Dendritic cell treated with granulocyte-macrophage colony-stimulating factor and Interleukin-4, amounts not matched to agents 40 ng/mL and 50 ng/mL, for 4 days (primary cell): ENCODE data around the gene CD53.

Experiments
- H3K27ac Mint-ChIP-seq: one replicate; pipeline ENCODE4 v1.8.0; 2022; ENCODE audit warnings: mild to moderate bottlenecking, mixed read lengths
- H3K27me3 Mint-ChIP-seq: one replicate; pipeline ENCODE4 v1.8.0; 2022; ENCODE audit warnings: mild to moderate bottlenecking, mixed read lengths
- H3K36me3 Mint-ChIP-seq: one replicate; pipeline ENCODE4 v1.8.0; 2022; ENCODE audit warnings: low read depth, mixed read lengths
- H3K4me1 Mint-ChIP-seq: one replicate; pipeline ENCODE4 v1.8.0; 2022; ENCODE audit warnings: low read depth, mixed read lengths
- H3K4me3 Mint-ChIP-seq: one replicate; pipeline ENCODE4 v1.8.0; 2022; ENCODE audit warnings: mild to moderate bottlenecking, moderate library complexity, mixed read lengths
- H3K9me3 Mint-ChIP-seq: one replicate; pipeline ENCODE4 v1.8.0; 2022; ENCODE audit warnings: mixed read lengths
- intact Hi-C: fragments of 100-400 bp; cut with micrococcal nuclease; formaldehyde crosslinking; loops from one replicate; pipeline ENCODE4 v1.15.0; 2022

Gene CD53

DNA sequence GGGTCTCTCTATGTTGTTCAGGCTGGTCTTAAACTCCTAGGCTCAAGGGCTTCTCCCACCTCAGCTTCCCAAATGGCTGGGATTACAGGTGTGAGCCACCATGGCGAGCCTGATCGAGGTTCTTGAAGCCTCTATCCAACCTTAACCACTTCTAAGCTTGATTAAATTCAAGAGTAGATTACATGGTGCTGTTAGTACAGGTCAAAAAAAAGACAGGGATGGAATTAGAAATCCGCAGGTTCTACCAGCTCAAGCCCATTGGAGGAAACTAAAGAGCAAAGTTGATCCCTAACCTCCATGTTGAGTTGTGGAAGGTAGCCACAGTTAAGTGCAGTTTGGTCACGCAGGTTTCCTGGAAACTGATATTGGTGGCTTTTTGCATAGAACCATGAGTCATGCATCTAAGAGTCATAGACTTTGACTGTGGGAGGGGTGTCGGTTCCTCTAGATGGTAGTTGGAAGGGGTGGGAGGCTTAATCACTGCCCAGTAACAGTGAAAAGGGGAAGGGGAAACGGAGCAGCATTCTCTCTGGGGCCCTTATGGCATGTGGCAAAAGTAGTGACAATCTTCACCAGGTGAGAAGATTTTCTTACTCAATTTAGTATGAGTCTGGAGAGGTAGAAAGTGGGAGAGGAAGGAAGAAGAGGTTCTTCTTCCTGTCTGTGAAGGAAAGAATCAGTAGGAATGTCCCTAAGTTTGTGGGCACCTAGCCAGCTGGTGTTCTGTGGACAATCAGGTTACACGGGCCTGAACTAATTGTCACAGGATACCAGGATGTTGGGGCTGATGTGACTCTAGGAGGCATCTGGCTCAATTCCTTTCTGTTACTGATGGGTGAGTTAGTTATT lies 7.0 kb downstream of the CD53 start:
- H3K27ac Mint-ChIP-seq: peak overlapping the region; percentile 86
- peaks cover 70% of the 10 kb centered on the region for H3K4me1 Mint-ChIP-seq
- H3K27me3 Mint-ChIP-seq: no peaks in the 10 kb centered on the region
- H3K4me3 Mint-ChIP-seq: peak overlapping the region; percentile 67
- intact Hi-C loops: loop anchor here (10.0 kb wide), 1 partner anchor 245 kb away; no protein-coding TSS in a partner anchor
- H3K9me3 Mint-ChIP-seq: no peaks in the 10 kb centered on the region
- H3K36me3 Mint-ChIP-seq: peaks cover 37% of the 10 kb centered on the region

- peaks cover 67% of the 10 kb centered on the region for H3K4me1 Mint-ChIP-seq
- H3K27ac Mint-ChIP-seq: peak overlapping the region; percentile 86
- peak overlapping the region; percentile 33 for H3K4me3 Mint-ChIP-seq
- intact Hi-C loops: no loop called here
- H3K9me3 Mint-ChIP-seq: no peaks in the 10 kb centered on the region
- H3K36me3 Mint-ChIP-seq: peaks cover 35% of the 10 kb centered on the region
- H3K27me3 Mint-ChIP-seq: no peaks in the 10 kb centered on the region
Observed at GRCh38 chr1:110880708-110881374, 7.9 kb downstream of the CD53 start.

DNA sequence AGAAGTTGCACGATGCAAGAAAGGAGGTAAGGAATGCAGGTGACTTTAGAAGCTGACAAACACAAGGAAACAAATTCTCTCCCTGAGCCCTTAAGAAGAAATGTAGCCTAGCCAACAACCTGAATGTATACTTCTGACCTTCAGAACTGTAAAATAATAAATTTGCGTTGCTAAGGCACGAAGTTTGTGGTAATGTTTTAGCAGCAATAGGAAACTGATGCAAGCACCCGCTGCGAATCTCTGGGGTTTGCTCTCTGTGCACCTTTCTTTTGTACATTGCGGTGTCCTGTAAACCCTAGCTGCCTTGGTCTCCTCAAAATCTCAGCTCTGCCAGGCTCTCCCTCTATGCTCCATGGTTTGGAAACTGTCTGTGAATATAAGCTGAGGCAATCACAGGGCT lies 15.1 kb downstream of the CD53 start:
- no peaks in the 10 kb centered on the region for H3K9me3 Mint-ChIP-seq
- H3K27me3 Mint-ChIP-seq: no peaks in the 10 kb centered on the region
- no peak overlapping the region for H3K4me3 Mint-ChIP-seq
- intact Hi-C loops: no loop called here
- H3K27ac Mint-ChIP-seq: peak overlapping the region; percentile 33
- peaks cover 88% of the 10 kb centered on the region for H3K4me1 Mint-ChIP-seq
- H3K36me3 Mint-ChIP-seq: peaks cover 55% of the 10 kb centered on the region

- Mint-ChIP-seq H3K27ac (no peak overlapping the region), H3K27me3 (no peaks in the 10 kb centered on the region), H3K36me3 (peaks cover 61% of the 10 kb centered on the region), H3K9me3 (no peaks in the 10 kb centered on the region), H3K4me1 (peaks cover 88% of the 10 kb centered on the region), H3K4me3 (no peak overlapping the region)
- intact Hi-C loops: no loop called here
Observed at GRCh38 chr1:110888641-110889040, 15.7 kb downstream of the CD53 start.

- Mint-ChIP-seq H3K4me3 (peak overlapping the region; percentile 53), H3K27me3 (no peaks in the 10 kb centered on the region), H3K36me3 (peaks cover 71% of the 10 kb centered on the region), H3K4me1 (peaks cover 82% of the 10 kb centered on the region), H3K9me3 (no peaks in the 10 kb centered on the region), H3K27ac (peak overlapping the region; percentile 77)
- intact Hi-C loops: no loop called here
Observed at GRCh38 chr1:110890474-110891196, 17.7 kb downstream of the CD53 start.

- intact Hi-C loops: no loop called here
- no peaks in the 10 kb centered on the region for H3K9me3 Mint-ChIP-seq
- H3K4me3 Mint-ChIP-seq: no peak overlapping the region
- H3K4me1 Mint-ChIP-seq: peaks cover 56% of the 10 kb centered on the region
- H3K27ac Mint-ChIP-seq: no peak overlapping the region
- H3K27me3 Mint-ChIP-seq: no peaks in the 10 kb centered on the region
- H3K36me3 Mint-ChIP-seq: peaks cover 82% of the 10 kb centered on the region
Observed at GRCh38 chr1:110893908-110894490, 21.1 kb downstream of the CD53 start.

GRCh38 chr1:110896090-110896489 lies 23.1 kb downstream of the CD53 start:
- Mint-ChIP-seq H3K9me3 (no peaks in the 10 kb centered on the region), H3K4me3 (no peak overlapping the region), H3K36me3 (peaks cover 100% of the 10 kb centered on the region), H3K27ac (no peak overlapping the region), H3K4me1 (peaks cover 38% of the 10 kb centered on the region), H3K27me3 (no peaks in the 10 kb centered on the region)
- intact Hi-C loops: no loop called here

DNA sequence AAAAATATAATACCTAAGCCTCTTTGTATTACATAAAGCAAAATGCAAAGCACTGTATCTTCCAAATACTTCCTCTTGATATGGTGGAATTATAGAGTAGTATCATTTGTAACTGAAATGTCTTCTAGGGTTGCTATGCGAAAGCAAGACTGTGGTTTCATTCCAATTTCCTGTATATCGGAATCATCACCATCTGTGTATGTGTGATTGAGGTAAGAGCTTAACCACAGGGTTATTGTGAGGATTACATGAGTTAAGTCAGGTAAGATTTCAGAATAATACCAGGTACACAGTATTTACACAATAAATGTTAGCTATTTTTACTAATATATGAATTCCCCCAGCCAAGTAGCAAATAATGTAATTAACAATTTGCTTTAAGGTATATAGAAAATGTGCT lies 24.7 kb downstream of the CD53 start:
- Mint-ChIP-seq H3K4me1 (peaks cover 22% of the 10 kb centered on the region), H3K27me3 (no peaks in the 10 kb centered on the region), H3K9me3 (no peaks in the 10 kb centered on the region), H3K27ac (no peak overlapping the region), H3K4me3 (no peak overlapping the region), H3K36me3 (peaks cover 100% of the 10 kb centered on the region)
- intact Hi-C loops: no loop called here

GRCh38 chr1:110898734-110899457 lies 25.9 kb downstream of the CD53 start:
- Mint-ChIP-seq H3K4me3 (no peak overlapping the region), H3K9me3 (peaks cover 1% of the 10 kb centered on the region), H3K4me1 (peaks cover 10% of the 10 kb centered on the region), H3K36me3 (peaks cover 98% of the 10 kb centered on the region), H3K27me3 (no peaks in the 10 kb centered on the region), H3K27ac (no peak overlapping the region)
- intact Hi-C loops: no loop called here

DNA sequence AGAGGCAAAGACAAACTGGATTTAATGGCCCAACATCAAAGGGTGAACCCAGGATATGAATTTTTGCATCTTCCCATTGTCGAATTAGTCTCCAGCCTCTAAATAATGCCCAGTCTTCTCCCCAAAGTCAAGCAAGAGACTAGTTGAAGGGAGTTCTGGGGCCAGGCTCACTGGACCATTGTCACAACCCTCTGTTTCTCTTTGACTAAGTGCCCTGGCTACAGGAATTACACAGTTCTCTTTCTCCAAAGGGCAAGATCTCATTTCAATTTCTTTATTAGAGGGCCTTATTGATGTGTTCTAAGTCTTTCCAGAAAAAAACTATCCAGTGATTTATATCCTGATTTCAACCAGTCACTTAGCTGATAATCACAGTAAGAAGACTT lies 26.5 kb downstream of the CD53 start:
- no peaks in the 10 kb centered on the region for H3K27me3 Mint-ChIP-seq
- H3K27ac Mint-ChIP-seq: no peak overlapping the region
- intact Hi-C loops: no loop called here
- peaks cover 92% of the 10 kb centered on the region for H3K36me3 Mint-ChIP-seq
- no peak overlapping the region for H3K4me3 Mint-ChIP-seq
- H3K4me1 Mint-ChIP-seq: peaks cover 5% of the 10 kb centered on the region
- H3K9me3 Mint-ChIP-seq: peaks cover 7% of the 10 kb centered on the region

DNA sequence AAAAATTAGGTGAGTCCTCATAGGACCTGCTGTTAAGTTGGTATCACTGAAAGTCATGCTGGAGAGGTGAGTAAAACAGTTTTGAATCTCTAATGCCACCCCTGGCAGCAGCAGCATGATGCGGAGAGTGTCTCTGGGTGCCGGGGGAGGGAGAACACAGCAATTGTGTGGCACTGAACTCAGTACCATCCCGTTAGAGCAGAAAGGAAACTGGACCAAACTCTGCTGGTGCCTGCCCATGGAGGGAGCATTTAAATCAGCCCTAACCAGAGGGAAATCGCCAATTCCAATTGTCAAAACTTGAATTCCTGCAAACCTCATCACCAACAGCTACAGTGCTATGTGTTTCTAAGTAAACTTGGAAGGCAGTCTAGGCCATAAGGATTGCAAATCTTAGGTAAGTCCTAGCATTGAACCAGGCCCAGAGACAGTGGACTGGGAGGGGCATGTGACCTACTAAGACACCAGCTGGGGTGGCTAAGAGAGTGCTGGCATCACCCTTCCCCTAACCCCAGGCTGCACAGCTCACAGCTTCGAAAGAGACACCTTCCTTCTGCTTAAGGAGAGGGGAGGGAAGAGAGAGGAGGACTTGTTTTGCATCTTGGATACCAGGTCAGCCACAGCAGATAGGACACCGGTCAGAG lies 30.0 kb downstream of the CD53 start:
- no peaks in the 10 kb centered on the region for H3K27me3 Mint-ChIP-seq
- no peaks in the 10 kb centered on the region for H3K4me1 Mint-ChIP-seq
- intact Hi-C loops: no loop called here
- no peak overlapping the region for H3K4me3 Mint-ChIP-seq
- no peak overlapping the region for H3K27ac Mint-ChIP-seq
- peaks cover 35% of the 10 kb centered on the region for H3K9me3 Mint-ChIP-seq
- peaks cover 57% of the 10 kb centered on the region for H3K36me3 Mint-ChIP-seq

DNA sequence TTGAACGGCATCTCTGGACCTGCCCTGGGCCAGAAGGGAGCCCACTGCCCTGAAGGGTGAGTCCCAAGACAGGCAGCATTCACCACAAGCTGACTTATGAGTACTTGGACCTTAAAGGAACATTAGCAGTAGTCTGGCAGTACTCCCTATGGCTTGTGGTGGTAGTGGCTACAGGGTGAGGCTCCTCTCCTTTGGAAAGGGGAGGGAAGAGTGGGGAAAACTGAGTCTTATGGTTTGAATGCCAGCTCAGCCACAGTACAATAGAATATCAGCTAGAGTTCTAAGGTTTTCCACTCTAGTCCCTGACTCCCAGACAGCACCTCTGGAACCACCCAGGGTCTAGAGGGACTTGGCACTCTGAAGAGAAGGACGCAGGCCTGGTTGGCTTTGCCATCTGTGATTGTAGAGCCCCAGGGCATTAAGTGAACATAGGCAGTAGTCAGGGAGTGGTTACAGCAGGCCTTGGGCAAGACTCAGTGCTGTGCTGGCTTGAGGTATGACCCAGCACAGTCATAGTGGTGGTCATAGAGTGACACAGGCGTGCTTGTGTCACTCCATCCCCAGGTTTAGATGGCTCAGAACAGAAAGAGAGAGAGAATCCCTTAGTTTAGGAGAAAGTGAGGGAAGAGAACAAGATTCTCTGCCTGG lies 31.0 kb downstream of the CD53 start:
- Mint-ChIP-seq H3K36me3 (peaks cover 47% of the 10 kb centered on the region), H3K4me1 (no peaks in the 10 kb centered on the region), H3K9me3 (peaks cover 46% of the 10 kb centered on the region), H3K27me3 (no peaks in the 10 kb centered on the region), H3K4me3 (no peak overlapping the region), H3K27ac (no peak overlapping the region)
- intact Hi-C loops: no loop called here
